Embryonic facial prominence (tissue), 1 donor: Measurements from ENCODE around the gene ADGRL1.
"Not testable (repeated sequence)": the region's sequence is repeated elsewhere in the genome, so short reads cannot be mapped to it uniquely, and the experiment has no call there.

Experiments used
- DNase-seq: peaks from one replicate; pipeline ENCODE4 v3.0.0-alpha.2; 2016; ENCODE audit errors: extremely low spot score

The ADGRL1 gene

DNA sequence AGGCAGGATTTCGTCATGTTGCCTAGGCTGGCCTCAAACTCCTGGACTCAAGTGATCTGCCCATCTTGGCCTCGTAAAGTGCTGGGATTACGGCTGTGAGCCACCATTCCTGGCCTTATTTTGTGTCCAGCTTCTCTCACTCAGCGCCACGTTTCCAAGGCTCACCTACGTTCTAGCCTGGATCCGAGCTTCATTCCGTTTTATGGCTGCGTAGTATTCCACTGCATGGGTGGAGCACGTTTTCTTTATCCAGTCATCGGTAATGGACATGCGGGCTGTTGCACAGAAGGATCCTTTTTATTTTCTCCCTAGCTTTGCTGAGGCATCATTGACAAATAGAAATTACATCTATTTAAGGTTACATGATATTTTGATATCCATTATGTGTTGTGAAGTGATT lies 16.6 kb downstream of the ADGRL1 start:
- no peak for DNase-seq

DNA sequence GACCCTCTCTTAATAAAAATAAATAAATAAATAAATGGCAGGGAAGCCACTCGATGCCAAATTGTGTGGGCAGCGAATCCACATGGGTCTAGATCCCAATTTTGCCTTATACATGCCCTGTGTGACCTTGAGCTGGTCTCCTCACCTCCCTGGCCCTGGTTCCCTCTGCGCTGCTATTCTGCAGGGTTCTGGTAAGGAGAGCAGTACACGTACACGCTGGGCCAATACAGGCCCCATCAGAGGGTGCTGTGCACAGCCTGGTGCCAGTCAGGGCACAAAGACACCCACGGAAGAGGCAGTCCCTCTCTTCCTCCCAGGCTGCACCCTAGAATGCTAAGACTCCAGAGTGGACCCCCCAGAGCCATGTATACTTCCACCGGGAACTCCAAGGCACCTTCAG lies 17.9 kb downstream of the ADGRL1 start:
- DNase-seq: not testable (repeated sequence)

- DNase-seq: no peak
Observed at GRCh38 chr19:14187561-14187960, 18.4 kb downstream of the ADGRL1 start.

DNA sequence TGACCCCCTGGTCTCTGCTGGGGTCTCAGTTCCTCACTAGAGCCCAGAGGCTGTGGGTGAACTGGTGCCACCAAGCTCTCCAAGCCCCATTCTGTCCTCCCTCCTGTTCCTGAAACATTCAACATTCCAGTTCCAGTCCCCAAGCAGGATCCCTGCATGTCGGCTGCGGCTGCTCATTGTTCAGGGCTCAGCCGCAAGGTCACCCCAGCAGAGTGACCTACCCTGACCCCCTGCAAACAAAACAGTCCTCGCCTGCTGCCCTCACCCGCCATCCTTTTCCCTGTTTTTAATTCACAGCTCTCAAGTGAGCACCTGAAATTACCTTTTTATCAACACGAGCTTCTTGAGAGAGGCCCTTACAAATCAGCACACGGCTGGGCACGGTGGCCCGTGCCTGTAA lies 19.3 kb downstream of the ADGRL1 start:
- DNase-seq: not testable (repeated sequence)

GRCh38 chr19:14185691-14186090 lies 20.3 kb downstream of the ADGRL1 start:
- not testable (repeated sequence) for DNase-seq

DNA sequence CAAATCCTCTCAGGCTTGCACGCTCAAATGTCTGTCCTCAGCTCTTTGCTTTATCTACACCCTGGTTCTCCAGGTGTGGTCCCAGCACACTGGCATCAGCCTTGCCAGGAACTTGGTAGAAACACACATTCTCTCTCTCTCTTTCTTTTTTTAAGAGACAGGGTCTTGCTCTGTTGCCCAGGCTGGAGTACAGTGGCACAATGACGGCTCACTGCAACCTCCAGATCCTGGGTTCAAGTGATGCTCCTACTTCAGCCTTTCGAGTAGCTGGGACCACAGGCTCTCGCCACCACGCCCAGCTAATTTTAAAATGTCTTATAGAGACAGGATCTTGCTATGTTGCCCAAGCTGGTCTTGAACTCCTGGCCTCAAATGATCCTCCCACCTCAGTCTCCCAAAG lies 20.8 kb downstream of the ADGRL1 start:
- no peak for DNase-seq

DNA sequence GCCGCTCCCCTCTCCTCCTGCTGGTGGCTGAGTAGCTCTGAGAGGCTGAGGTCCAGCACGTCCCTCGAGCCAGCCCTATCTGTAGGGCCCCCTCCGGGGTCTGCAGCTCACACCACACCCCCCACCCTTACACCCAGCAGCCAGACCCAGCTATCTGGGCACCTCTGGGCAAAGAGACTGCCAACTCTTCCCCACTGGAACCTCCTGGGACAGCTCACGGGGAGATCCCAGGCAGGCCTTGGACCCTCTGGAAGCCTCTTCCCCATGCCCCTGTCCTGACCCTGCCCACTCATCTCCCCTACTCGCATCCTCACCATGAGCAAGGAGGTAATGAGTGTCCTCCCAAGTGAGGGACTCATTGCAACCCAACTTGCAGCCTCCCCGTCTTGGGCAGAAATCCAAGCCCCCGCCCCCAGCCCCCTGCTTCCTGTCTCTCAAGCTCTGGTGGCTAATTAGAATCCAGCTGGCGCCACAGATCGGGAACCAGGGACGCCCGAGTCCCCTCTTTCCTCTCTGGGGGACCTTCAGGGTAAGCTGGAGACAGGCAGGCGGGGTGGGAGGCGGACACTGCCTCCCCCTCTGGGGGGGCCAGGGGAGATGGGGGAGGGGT lies 22.1 kb downstream of the ADGRL1 start:
- DNase-seq: no peak

GRCh38 chr19:14182476-14182875 lies 23.5 kb downstream of the ADGRL1 start:
- DNase-seq: no peak

GRCh38 chr19:14181906-14182305 lies 24.1 kb downstream of the ADGRL1 start:
- no peak for DNase-seq

DNA sequence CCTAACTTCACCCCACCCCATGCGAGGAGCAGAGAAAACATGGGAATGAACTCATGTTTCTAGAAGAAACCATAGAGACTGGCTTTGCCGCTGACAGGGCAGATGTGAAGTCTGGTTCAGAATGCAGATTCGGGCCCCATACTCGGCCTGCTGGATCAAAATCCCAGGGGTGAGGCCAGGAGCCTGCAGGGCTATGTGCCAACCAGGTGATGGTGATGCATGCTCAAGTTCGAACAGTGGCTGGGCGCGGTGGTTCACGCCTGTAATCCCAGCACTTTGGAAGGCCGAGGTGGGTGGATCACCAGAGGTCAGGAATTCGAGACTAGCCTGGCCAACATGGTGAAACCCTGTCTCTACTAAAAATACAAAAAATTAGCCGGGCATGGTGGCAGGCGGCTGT lies 24.8 kb downstream of the ADGRL1 start:
- DNase-seq: not testable (repeated sequence)

GRCh38 chr19:14177496-14178074 lies 28.4 kb downstream of the ADGRL1 start:
- DNase-seq: no peak

GRCh38 chr19:14175351-14175792 lies 30.6 kb downstream of the ADGRL1 start:
- no peak for DNase-seq

GRCh38 chr19:14174883-14175282 lies 31.1 kb downstream of the ADGRL1 start:
- DNase-seq: no peak

DNA sequence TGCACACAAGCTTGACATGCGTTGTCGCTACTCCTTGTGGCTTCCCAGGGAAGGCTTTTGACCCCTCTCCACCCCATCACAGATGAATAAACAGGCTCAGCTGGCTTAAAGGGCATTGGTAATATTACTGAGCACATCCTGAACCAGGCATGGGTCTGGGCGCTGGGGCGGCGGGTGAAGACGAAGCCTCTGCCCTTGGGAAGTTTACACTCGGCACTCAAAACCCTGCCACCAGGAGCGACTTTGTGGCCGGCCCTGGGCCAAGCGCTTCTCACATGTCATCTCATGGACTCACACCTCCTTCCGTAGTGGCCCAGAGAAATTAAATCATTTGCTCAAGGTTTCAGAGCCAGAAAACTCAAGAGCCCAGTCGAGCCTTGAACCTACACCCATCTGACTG lies 37.0 kb downstream of the ADGRL1 start:
- DNase-seq: no peak

DNA sequence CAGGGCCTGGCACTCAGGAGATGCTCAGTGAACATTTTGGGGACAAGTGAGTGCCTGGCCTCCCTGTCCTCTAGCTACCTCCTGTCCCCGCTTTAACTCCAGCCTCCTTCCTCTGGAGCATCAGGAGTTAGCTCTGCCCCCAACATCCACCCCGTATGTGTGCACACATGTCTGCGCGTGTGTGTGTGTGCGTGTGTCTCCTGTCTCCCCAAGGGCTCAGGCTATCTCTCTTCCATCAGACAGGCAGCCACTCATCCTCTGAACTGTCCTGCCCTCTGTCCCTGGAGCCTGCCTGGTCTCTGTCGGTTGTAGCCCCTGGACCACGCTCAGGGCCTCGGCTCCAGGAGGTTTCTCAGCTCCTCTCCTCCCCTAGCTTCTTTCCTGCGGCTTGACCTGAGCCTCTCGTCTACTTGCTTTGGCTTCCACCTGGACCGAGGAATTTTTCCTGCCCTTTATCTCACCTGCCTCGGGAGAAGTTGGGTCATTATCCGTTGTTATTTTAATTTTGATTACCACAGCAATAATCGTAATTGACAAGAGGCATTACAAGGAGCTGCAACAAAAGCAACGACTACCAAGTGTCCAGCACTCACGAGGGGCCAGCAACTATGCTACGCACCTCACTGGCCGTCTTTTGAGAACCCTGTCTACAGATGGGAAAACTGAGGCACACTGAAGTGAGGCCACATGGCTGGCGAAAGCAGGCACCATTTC lies 37.6 kb downstream of the ADGRL1 start:
- no peak for DNase-seq

DNA sequence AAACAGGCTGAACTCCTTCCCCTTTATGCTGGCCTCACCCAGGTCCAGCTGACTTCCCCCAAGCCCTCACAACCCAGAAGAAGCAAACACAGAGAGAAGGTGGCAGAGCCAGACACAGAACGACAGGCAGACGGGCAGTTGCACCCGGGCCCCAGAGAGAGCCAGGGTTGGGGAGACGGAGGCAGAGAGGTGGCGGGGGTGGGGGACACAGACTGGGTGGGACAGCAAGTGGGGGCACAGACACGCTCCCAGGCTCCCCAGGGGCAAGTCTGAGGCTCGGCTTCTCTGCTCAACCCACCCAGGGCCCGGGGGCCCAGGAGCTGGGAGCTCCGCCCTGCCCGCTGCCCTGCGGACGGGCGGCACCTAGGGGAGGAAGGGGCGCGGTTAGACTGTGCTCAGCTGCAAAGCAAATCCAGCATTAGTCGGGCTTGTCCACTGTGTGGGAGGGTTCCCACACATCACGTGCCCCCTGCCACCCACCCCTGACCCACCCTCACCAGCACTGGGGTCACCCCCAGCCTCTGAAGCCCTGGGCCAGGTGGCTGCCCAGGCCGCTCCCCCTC lies 38.3 kb downstream of the ADGRL1 start:
- no peak for DNase-seq

DNA sequence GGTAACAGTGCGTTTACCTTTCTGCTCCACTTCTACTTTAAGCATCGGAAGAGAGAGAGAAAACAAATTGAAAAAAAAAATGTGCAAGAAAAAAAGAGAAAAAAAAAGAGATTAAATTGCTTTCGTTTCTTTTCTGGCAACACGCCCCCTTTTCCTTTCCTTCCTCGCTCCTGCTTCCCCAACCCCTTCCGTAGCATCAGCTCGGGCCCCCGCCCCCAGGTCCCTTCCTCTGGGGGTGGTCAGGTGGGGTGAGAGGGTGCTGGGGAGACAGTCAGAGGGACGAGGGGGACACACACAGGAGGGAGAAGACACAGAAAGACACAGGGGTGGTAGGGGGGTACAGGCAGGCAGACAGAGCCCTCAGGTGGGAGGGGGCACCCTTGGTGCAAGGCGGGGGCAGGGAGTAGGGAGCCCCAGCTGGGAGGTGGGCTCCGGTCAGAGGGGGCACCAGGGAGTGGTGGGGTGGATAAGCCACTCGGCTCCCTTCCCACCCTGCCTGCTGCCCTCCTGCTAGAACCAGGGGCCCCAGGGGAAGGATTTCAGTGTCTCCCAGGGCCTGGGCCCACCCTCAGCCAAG lies 38.9 kb downstream of the ADGRL1 start:
- no peak for DNase-seq

DNA sequence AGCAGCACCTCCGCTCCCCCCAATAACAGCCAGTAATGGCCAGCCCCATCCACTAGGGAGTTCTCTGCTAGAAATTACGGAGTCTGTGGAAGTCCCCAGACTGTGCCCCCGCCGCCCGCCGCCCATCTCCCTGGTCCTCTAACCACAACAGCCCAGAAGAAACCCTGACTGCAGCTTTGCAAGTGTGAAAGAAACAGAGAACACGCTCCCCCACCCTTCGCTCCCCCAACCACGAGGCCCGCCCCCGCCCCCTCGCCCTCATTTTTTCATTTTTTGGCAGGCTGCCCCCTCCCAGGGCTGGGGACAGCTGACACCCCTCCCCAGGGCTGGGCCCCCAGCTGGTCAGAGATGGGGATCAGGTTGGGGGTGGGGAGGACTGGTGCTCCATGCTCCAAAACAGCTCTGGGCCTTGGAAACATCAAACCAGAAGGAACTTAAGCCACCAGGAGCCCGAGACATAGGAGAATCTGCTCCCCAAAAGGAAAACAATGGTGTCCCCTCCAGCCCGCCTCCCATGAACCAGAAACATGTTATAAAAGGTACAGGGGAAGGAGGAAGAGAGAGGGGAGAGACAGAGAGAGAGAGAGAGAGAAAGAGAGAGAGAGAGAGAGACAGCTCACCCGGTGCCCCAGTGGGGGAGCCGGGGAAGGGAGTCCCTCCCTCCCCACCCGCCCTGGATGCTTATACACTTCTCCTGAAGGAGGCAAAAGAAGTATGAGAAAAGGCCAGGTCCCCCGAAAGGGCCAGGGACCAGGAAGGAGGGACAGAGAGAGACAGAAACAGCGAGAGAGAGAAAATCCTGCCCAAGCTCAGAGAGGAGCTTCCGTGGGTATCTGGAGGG lies 39.8 kb downstream of the ADGRL1 start:
- no peak for DNase-seq

DNA sequence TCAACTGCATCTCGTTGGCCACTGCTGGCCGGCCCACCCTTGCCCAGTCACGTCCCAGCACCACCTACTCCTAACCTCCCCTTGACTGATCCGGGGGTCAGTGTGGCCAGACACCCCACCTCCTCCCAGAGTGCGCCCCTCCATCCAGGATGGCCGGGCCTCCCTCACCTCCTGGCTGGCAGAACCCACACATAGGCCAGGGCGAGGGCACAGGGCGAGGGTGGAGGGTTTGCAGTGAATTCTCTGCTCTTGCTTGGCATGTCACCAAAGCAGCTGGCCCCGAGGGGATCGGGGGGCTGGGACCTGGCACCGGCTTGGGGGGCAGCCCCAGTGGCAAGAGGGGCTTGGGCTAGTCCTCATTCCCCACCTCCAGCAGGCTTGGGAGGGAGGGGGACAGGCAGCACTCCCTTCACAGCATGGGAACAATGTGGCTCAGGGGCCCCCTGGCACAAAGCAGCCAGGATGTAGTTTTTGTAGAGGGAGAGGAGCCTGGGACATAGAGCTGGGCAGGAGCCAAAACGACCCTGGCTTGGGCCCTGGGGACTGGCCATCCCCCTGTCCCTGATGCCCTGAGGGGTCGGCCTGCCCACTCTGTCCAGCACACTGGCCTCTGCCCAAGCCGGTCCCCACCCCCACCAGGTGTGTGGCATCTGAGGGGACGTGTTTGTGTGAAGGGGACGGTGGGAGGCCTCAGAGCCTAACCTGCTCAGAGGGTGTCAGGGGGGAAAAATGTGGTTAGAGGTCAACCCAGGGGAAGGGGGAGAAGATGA lies 41.1 kb downstream of the ADGRL1 start:
- DNase-seq: no peak

DNA sequence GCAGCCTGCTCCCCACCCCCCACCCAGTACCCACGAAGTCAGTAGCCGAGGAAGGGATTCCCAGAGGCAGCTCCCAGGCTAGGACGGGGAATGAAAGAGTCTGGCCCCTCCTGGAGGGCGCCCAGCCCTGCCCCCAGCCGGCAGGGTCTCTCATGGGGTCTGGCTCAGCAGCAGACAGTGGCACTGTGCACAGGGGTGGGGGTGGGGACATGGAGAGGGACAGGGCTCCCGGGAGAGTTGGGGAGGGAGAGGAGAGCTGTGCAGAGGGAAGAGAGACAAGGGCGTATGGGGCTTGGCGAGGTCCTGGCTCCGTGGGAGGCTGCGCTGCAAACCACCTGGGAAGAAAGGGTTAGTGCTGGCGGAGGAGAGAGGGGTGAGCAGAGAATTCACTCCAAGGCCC lies 41.9 kb downstream of the ADGRL1 start:
- no peak for DNase-seq

GRCh38 chr19:14162871-14163297 lies 43.1 kb downstream of the ADGRL1 start:
- no peak for DNase-seq
